GM21367 (cell line): ENCODE results near the gene NFIA.

Experiments used
- ATAC-seq: cut with Tn5 transposase; IDR thresholded peaks from one replicate; pipeline ENCODE4 v1.9.1; 2021; ENCODE audit not compliant: unreplicated experiment

Gene NFIA

GRCh38 chr1:61472876-61473275, 390.5 kb downstream of the NFIA start:
- no peak for ATAC-seq

DNA sequence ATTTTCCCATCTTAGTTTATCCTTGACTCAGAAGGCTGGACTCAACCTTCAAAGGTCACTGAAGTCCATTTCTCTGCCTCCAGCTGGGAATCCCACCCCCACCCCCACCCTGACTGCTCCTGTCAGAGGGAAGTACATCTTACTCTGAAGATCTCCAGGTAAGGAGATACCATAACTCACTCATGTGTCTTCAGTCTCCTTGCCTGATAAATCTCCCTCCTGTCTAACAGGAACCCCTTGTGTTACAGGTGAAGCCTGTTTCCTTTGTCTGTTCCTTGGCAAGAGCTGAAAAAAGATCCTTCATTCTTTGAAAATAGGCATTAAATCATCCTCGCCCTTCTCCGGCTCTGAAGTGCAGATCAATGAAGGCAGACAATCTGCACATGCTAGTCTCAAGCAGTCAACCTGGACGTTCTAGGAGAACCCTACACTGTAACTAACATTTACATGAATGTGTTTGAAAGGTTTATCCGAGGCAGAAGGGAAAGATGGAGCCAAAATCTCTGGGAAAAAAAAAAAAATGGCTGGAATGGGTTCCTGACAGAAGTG, 392.0 kb downstream of the NFIA start:
- ATAC-seq = no peak

DNA sequence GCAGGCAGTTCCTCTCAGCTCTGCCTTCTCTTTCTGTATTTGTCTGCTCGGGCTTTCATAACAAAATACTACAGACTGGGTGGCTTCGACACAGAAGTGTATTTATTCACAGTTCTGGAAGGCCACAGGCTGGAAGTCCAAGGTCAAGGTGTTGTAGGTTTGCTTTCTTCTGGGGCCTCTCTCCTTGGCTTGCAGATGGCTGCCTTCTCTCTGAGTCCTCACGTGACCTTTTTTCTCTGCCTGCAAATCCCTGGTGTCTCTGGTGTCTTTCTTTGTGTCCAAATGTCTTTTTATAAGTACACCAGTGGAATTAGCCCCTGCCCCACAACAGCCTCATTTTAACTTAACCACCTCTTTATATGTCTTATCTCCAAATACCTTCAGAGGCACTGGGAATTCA, 392.6 kb downstream of the NFIA start:
- ATAC-seq = no peak

DNA sequence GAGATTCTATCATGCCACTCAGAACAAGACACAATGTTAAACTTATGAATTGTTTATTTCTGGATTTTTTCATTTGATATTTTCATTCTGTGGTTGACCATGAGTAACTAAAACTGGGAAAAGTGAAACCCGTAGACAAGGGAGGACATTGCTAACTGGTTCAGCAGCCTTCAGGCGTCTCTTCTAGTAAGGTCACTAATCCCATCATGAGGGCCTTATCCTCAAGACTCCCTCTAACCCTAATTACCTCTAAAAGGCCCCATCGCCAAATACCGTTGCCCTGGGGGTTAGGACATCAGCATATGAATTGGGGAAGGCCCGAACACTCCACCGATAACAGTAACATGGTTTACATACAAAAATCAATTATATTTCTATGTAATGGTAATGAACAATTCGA, 394.9 kb downstream of the NFIA start:
- no peak for ATAC-seq

- no peak for ATAC-seq
Measured at GRCh38 chr1:61480273-61480935, 398.0 kb downstream of the NFIA start.

GRCh38 chr1:61481315-61481715, 399.0 kb downstream of the NFIA start:
- ATAC-seq = no peak

GRCh38 chr1:61482170-61482734, 399.9 kb downstream of the NFIA start:
- ATAC-seq = no peak

GRCh38 chr1:61486783-61487536, 404.6 kb downstream of the NFIA start:
- no peak for ATAC-seq

GRCh38 chr1:61487801-61488200, 405.4 kb downstream of the NFIA start:
- no peak for ATAC-seq

- no peak for ATAC-seq
Measured at GRCh38 chr1:61490924-61491323, 408.6 kb downstream of the NFIA start.

DNA sequence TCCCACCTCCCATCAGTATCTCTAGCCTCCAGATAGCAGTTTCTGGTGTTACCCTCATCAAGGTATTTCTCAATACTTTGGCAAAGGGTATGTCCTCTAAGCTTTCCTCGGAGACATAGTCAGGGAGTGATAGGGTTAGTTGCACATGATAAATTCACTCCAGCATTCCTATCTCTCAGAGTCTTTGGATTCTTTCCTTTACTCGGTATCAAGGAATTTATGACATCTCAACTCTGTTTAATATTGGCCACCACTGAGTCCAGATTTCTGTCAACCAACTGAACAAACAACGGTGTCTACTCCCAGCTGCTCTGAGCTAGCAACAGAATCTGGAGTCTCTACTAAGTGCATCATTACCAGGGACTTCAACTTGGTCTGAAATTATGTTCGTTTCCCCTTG, 409.1 kb downstream of the NFIA start:
- ATAC-seq = no peak

GRCh38 chr1:61494000-61494399, 411.6 kb downstream of the NFIA start:
- ATAC-seq = no peak

GRCh38 chr1:61496501-61496900, 414.1 kb downstream of the NFIA start:
- ATAC-seq = no peak

GRCh38 chr1:61497013-61497412, 414.7 kb downstream of the NFIA start:
- no peak for ATAC-seq

- no peak for ATAC-seq
Measured at GRCh38 chr1:61498342-61498741, 416.0 kb downstream of the NFIA start.

GRCh38 chr1:61501971-61502916, 419.9 kb downstream of the NFIA start:
- no peak for ATAC-seq

DNA sequence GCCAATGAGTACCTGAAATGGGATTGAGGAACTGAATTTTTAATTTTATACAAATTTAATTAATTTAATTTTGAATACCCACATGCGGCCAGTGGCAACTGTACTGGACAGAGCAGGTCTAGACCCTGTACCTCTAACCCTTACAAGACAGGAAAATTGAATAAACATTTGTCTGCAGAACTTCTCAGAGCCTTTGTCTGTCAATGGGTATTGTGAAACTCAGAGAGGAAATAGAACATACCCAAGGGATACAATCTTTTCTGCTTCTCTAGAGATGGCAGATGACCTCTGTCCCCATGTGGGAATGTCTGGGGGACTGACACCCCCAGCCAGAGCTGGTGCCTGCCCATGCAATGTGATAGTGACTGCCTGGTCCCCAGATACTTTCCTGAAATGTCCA, 421.9 kb downstream of the NFIA start:
- ATAC-seq = no peak

DNA sequence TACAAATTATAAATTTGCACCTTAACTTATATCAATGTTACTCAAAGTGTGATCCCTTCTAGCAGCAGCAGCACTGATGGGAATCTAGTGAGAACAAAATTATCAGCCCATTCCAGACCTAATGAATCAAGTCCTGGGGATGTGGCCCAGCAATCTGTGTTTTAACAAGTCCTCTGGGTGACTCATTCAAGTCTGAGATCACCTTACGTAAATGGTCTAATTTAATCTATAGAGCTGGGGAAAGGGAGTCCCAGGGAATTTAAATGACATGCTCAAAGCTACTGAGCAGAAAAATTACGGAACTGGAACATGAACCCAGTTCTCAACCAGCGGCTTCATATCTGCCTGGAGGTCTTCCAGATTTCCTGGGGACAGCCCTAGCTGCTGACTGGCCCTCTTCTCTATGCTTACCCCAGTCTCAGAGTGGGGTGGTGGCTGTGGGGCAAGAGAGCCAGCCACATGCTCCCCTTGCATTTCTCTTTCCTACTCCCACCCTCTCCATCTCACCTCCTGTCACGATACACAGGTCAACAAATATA, 422.6 kb downstream of the NFIA start:
- no peak for ATAC-seq

DNA sequence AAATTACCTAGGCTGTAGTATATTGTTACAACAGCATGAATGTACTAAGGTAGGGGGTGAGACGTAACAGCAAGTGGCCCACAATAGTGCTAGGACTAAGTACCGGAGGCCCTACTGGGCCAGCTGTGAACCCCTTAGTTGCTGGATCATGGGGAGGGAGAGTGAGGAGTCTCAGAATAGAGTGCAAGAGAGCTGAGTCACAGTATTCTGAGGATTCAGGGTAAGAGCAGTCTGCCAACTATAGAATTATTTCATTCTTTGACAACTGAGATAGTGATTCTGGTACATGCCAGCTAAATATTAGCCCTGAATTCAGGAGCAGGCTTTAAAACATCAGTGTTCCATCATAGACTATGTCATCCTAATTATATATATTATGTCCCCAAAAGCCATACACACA, 423.9 kb downstream of the NFIA start:
- ATAC-seq = no peak

GRCh38 chr1:61506944-61507500, 424.7 kb downstream of the NFIA start:
- no peak for ATAC-seq
